Loucy (cell line): ENCODE results near the gene WDR4.

ENCODE experiments used
- H2AFZ ChIP-seq: fragments of 200-600 bp; sonication (generic); 2 replicates; pipeline ENCODE4 v1.6.0; 2016; ENCODE audit warnings: antibody characterized with exemption, mild to moderate bottlenecking, low read length, moderate library complexity
- H3F3A ChIP-seq: fragments of 200-600 bp; 2 replicates; pipeline ENCODE4 v1.6.0; 2016; ENCODE audit warnings: antibody characterized with exemption, low read depth, mild to moderate bottlenecking
- H3K27me3 ChIP-seq: fragments of 200-600 bp; sonication (generic); 2 replicates; pipeline ENCODE4 v1.6.1; 2014; ENCODE audit warnings: low read length, mild to moderate bottlenecking; ENCODE audit not compliant: insufficient read depth, poor library complexity, severe bottlenecking
- H3K36me3 ChIP-seq: fragments of 200-600 bp; sonication (generic); 2 replicates; pipeline ENCODE4 v1.6.1; 2016; ENCODE audit warnings: low read length; ENCODE audit not compliant: insufficient read depth
- H3K4me1 ChIP-seq: fragments of 200-600 bp; sonication (generic); 2 replicates; pipeline ENCODE4 v1.5.1; 2014; ENCODE audit warnings: low read length, mild to moderate bottlenecking; ENCODE audit not compliant: insufficient read depth, poor library complexity, severe bottlenecking
- H3K4me2 ChIP-seq: fragments of 200-600 bp; sonication (generic); 2 replicates; pipeline ENCODE4 v1.6.0; 2014; ENCODE audit warnings: antibody characterized with exemption, low read length, low read depth, mild to moderate bottlenecking; ENCODE audit not compliant: poor library complexity, severe bottlenecking
- H3K4me3 ChIP-seq: fragments of 200-600 bp; sonication (generic); 2 replicates; pipeline ENCODE4 v1.5.1; 2014; ENCODE audit warnings: low read length, mild to moderate bottlenecking, mixed read lengths; ENCODE audit not compliant: poor library complexity, severe bottlenecking
- H3K79me2 ChIP-seq: fragments of 200-600 bp; sonication (generic); 2 replicates; pipeline ENCODE4 v1.6.1; 2014; ENCODE audit warnings: low read length; ENCODE audit not compliant: insufficient read depth
- H3K9ac ChIP-seq: fragments of 200-600 bp; sonication (generic); 2 replicates; pipeline ENCODE4 v1.6.0; 2014; ENCODE audit warnings: mild to moderate bottlenecking, low read depth, low read length, moderate library complexity; ENCODE audit not compliant: poor library complexity, severe bottlenecking
- H3K9me2 ChIP-seq: fragments of 200-600 bp; sonication (generic); replicated peaks from 2 replicates; pipeline ENCODE4 v1.6.1; 2016; ENCODE audit warnings: low read depth, low read length, mixed read lengths
- H3K9me3 ChIP-seq: fragments of 200-600 bp; sonication (generic); 2 replicates; pipeline ENCODE4 v1.6.1; 2014; ENCODE audit warnings: mild to moderate bottlenecking, antibody characterized with exemption, low read length, low read depth; ENCODE audit not compliant: insufficient read depth
- H4K20me1 ChIP-seq: fragments of 200-600 bp; sonication (generic); 2 replicates; pipeline ENCODE4 v1.6.0; 2014; ENCODE audit warnings: antibody characterized with exemption, low read length, mild to moderate bottlenecking; ENCODE audit not compliant: insufficient read depth, poor library complexity, severe bottlenecking
- CTCF ChIP-seq: fragments of 200-600 bp; sonication (generic); conservative IDR thresholded peaks from 2 replicates; pipeline ENCODE4 v1.5.1; 2014; ENCODE audit warnings: mild to moderate bottlenecking, antibody characterized with exemption, low read length
- EZH2phosphoT487 ChIP-seq: fragments of 200-600 bp; IDR thresholded peaks from 2 replicates; pipeline ENCODE4 v1.6.1; 2018; ENCODE audit warnings: antibody characterized with exemption, mild to moderate bottlenecking, moderate library complexity, borderline replicate concordance

WDR4 gene

GRCh38 chr21:42887326-42887725 is 8.0 kb upstream of the WDR4 start:
- no peaks in the 10 kb centered on the region for H3K9me2 ChIP-seq
- no peaks in the 10 kb centered on the region for H3K27me3 ChIP-seq
- H3K4me1 ChIP-seq: peaks cover 20% of the 10 kb centered on the region
- H4K20me1 ChIP-seq: no peaks in the 10 kb centered on the region
- H3K4me2 ChIP-seq: no peak overlapping the region
- no peaks in the 10 kb centered on the region for H3K9me3 ChIP-seq
- TF ChIP-seq EZH2phosphoT487 (no peak), CTCF (no peak)
- H3K79me2 ChIP-seq: 0 out of 2 replicates have a peak, but pooled peaks cover 6% of the 10 kb centered on the region
- no peaks in the 10 kb centered on the region for H3K36me3 ChIP-seq
- no peak overlapping the region for H3K9ac ChIP-seq
- H3K4me3 ChIP-seq: no peak overlapping the region
- no peak overlapping the region for H2AFZ ChIP-seq
- H3F3A ChIP-seq: no peaks in the 10 kb centered on the region

GRCh38 chr21:42883921-42884320 is 4.6 kb upstream of the WDR4 start:
- peaks cover 8% of the 10 kb centered on the region for H3K4me1 ChIP-seq
- H3K79me2 ChIP-seq: peaks cover 11% of the 10 kb centered on the region
- H3K9ac ChIP-seq: no peak overlapping the region
- no peaks in the 10 kb centered on the region for H3K9me3 ChIP-seq
- H3K36me3 ChIP-seq: no peaks in the 10 kb centered on the region
- H3F3A ChIP-seq: no peaks in the 10 kb centered on the region
- TF ChIP-seq EZH2phosphoT487: no peak
- TF ChIP-seq CTCF: no peak
- no peaks in the 10 kb centered on the region for H4K20me1 ChIP-seq
- H3K4me3 ChIP-seq: no peak overlapping the region
- no peak overlapping the region for H3K4me2 ChIP-seq
- H3K27me3 ChIP-seq: no peaks in the 10 kb centered on the region
- H2AFZ ChIP-seq: no peak overlapping the region
- H3K9me2 ChIP-seq: no peaks in the 10 kb centered on the region

- peak overlapping the region; percentile 90 for H3K9ac ChIP-seq
- no peaks in the 10 kb centered on the region for H3K27me3 ChIP-seq
- H3K4me2 ChIP-seq: peak overlapping the region; percentile 80
- H3K9me3 ChIP-seq: no peaks in the 10 kb centered on the region
- H2AFZ ChIP-seq: no peak overlapping the region
- H3K4me1 ChIP-seq: peaks cover 18% of the 10 kb centered on the region
- H3K36me3 ChIP-seq: peaks cover 5% of the 10 kb centered on the region; the same call in 1 of the 2 replicates
- TF ChIP-seq EZH2phosphoT487: no peak
- no peak for TF ChIP-seq CTCF
- H3F3A ChIP-seq: no peaks in the 10 kb centered on the region
- H3K9me2 ChIP-seq: no peaks in the 10 kb centered on the region
- peaks cover 17% of the 10 kb centered on the region for H4K20me1 ChIP-seq
- H3K79me2 ChIP-seq: peaks cover 46% of the 10 kb centered on the region
- peak overlapping the region; percentile 84 for H3K4me3 ChIP-seq
Observed at GRCh38 chr21:42880352-42880751, 1.0 kb upstream of the WDR4 start.
